ENCODE data around the gene NINL. TPM values are rescaled to one million over a fixed set of nuclear protein-coding genes. Genes with fewer than 3 reads are reported as not detected.

NINL gene
- total RNA-seq, 1 donor from 2014 or later = 5.0 TPM

DNA sequence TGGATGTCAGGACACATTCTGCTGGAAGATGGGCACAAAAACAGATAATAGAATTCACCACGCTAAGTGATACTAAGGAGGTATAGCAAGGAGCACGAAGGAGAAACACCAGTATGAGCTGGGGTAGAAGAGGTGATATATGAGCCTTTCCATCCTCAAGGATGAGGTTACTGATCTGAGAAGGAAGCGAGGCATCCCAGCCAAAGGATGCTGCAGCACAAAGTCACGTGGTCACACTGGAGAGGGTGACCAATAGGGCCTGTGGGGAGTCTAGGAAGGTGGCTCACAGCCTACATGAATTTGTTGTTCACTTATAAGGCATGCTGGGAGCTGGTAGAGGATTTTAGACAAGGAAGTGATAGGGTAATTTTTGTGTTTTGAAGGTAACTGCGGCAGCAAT is 176.4 kb downstream of the NINL start:
- DNase-seq (ENCODE audit: low read depth) (no peak), FAIRE-seq (no peak)
- TF ChIP-seq, protein P1, sequence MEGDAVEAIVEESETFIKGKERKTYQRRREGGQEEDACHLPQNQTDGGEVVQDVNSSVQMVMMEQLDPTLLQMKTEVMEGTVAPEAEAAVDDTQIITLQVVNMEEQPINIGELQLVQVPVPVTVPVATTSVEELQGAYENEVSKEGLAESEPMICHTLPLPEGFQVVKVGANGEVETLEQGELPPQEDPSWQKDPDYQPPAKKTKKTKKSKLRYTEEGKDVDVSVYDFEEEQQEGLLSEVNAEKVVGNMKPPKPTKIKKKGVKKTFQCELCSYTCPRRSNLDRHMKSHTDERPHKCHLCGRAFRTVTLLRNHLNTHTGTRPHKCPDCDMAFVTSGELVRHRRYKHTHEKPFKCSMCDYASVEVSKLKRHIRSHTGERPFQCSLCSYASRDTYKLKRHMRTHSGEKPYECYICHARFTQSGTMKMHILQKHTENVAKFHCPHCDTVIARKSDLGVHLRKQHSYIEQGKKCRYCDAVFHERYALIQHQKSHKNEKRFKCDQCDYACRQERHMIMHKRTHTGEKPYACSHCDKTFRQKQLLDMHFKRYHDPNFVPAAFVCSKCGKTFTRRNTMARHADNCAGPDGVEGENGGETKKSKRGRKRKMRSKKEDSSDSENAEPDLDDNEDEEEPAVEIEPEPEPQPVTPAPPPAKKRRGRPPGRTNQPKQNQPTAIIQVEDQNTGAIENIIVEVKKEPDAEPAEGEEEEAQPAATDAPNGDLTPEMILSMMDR (IDR thresholded peaks at IDR 0.05; ENCODE audit: insufficient read depth, low read length, severe bottlenecking) = no peak
- no peaks in the 10 kb centered on the region for H3K36me3 ChIP-seq (ENCODE audit: control insufficient read depth, insufficient read depth, low read length)
- H3K4me3 ChIP-seq (ENCODE audit: low read depth, low read length) = no peak overlapping the region
- no peaks in the 10 kb centered on the region for H3K27me3 ChIP-seq (ENCODE audit: control insufficient read depth, insufficient read depth, low read length)

DNA sequence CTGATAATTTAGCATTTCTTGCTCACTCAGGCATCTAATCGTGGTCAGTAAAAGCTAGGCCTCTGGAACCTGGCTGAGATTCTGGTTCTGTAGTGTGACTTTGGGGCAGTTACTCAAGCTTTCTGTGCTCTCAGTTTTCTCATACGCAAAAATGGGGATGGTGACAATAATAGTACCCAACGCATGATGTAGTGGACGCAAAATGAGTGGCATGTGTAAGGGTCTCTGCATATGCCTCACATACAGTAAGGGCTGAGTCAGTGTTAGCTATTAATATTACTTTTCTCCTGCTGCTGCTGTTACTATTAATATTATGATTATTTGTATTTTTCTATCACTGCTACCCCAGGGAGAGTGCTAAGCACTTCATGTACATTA is 177.2 kb downstream of the NINL start:
- Histone ChIP-seq H3K4me3 (ENCODE audit: low read depth, low read length) (peak overlapping the region; percentile 79), H3K36me3 (ENCODE audit: control insufficient read depth, insufficient read depth, low read length) (no peaks in the 10 kb centered on the region), H3K27me3 (ENCODE audit: control insufficient read depth, insufficient read depth, low read length) (no peaks in the 10 kb centered on the region)
- no peak for DNase-seq (ENCODE audit: low read depth)
- TF ChIP-seq, protein P1 (IDR thresholded peaks at IDR 0.05; ENCODE audit: insufficient read depth, low read length, severe bottlenecking) = no peak
- no peak for FAIRE-seq

DNA sequence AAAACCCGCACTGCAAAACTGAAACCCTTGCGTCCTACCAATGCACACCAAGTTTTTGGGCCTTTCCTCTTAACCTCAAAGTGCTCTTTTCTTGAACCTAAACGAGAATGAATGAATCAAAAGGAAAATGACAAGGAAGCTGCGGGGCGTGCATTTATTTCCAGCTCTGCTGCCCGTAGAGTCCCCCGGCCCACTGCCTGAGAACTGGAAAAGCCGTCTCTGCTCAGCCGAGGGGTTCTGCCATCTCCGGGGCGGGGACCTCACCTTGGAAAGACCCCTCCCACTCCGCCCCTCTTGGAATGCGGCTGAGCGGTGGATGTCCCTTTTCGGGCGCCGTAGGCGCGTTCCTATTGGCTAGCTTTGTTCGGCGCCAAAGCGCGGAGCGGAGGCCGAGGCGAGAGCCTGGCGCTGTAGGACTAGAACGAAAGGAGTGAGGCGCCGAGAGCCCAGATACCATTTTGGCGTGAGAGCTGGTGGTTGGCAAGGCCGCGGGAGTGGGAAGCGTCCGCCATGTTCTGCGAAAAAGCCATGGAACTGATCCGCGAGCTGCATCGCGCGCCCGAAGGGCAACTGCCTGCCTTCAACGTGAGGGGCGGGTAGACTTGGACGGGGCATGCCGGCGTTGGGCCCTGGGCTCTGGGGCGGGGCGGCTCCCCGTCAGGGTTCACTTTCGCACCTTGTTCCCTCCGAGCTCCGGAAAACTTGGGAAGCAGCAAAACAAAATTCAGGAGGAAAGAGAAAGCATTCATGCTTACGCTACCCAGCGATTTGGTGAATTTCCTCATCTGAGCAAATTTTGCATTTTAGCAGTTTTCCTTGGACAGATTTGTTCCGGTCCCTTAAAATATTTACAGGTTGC is 177.8 kb downstream of the NINL start, which contains the start of gene GINS1:
Gene GINS1, plus strand, starts transcription at position 363 of the 859 bp plus-strand sequence. Its CDS starts 148 bp downstream, at position 511.
- no peak for FAIRE-seq
- Histone ChIP-seq H3K4me3 (ENCODE audit: low read depth, low read length) (peak within 1 kb of the TSS; percentile 79), H3K27me3 (ENCODE audit: control insufficient read depth, insufficient read depth, low read length) (no peaks in the 10 kb centered on the region), H3K36me3 (ENCODE audit: control insufficient read depth, insufficient read depth, low read length) (no peaks in the 10 kb centered on the region)
- peak; percentile 80 for DNase-seq (ENCODE audit: low read depth)
- TF ChIP-seq, protein P1 (IDR thresholded peaks at IDR 0.05; ENCODE audit: insufficient read depth, low read length, severe bottlenecking) = no peak

Other genes with a start within 250 kb of the NINL start
- gene ABHD12, start 194.7 kb downstream of the NINL start, total RNA-seq = 21.6 and 33.0 TPM in 2 replicates
- 1.1 and 1.4 TPM in 2 replicates for gene GINS1, start 177.9 kb downstream of the NINL start, total RNA-seq
- gene NANP, start 38.5 kb upstream of the NINL start, total RNA-seq = 2.4 and 3.4 TPM in 2 replicates
- gene ZNF337, start 111.3 kb upstream of the NINL start, total RNA-seq = 18.2 and 18.4 TPM in 2 replicates

Data from bronchial epithelial cell (primary cell).